ENCODE measurements around the gene ZBTB7C.

DNA sequence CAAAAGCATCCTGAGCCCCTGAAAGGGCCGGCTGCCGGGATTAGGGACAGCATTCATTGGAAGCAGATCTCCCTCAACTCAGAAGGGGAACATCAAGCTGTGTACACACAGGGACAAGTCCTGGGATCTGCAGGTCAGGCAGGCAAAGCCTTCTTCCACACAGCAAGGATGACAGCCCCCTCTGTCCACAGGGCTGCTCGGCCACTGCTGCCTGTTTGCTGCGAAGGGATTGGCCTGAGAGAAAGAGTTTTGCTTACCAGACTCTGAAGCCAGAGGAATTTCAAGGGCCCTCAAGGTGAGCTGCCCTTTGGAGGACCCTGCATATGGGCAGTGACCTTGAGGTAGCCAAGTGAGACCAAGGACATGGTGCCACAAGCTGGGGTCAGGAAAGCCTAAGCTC, 11.1 kb downstream of the ZBTB7C start:
- TF ChIP-seq CTCF (conservative IDR thresholded peaks at IDR 0.05; ENCODE audit: low read length) (no peak), EZH2phosphoT487 (IDR thresholded peaks at IDR 0.05; ENCODE audit: borderline replicate concordance, low read depth, low read length) (no peak)

All from OCI-LY7 (cell line).